HCT116 (cell line): Measurements from ENCODE around the gene UROD. TPM values are rescaled to one million over a fixed set of nuclear protein-coding genes. Genes with fewer than 3 reads are reported as not detected.

Source experiments
- ATAC-seq: fragments of 200-7000 bp; cut with Tn5 transposase; 2 replicates; pipeline ENCODE4 v1.9.1; 2020; ENCODE audit warnings: mild to moderate bottlenecking, moderate library complexity
- BruUV-seq: library from RNA; stranded (reverse); fragments of 400-500 nt; replicated peaks from 2 replicates; lab custom pipeline; 2021; lab: Mats Ljungman, UMichigan
- CTCF ChIA-PET: fragments of 300-600 bp; sonication (Branson Sonifier 250); formaldehyde crosslinking; loops from one replicate; lab custom pipeline; 2021; ENCODE audit warnings: antibody characterized with exemption; lab: Charles Lee
- POLR2A ChIA-PET: fragments of 300-600, 350-600 bp; sonication (Branson Sonifier 250); formaldehyde crosslinking; loops from one replicate; lab custom pipeline; 2021; ENCODE audit warnings: antibody characterized with exemption; lab: Charles Lee
- RAD21 ChIA-PET, 2 experiments: fragments of 300-600 bp; sonication (Branson Sonifier 250); formaldehyde crosslinking; loops; one replicate each; lab custom pipeline; 2023; ENCODE audit warnings: low total read pairs in 2 of 2; ENCODE audit not compliant: uncharacterized antibody in 2 of 2, unreplicated experiment in 2 of 2, low non-redundant PET in 1 of 2; lab: Charles Lee
- DNase-seq: peaks from one replicate; pipeline ENCODE4 v3.0.0-alpha.2; 2010; ENCODE audit warnings: low read depth, low spot score
- H2AFZ ChIP-seq: fragments of 200-600 bp; shearing (Covaris generic), sonication (generic); 2 replicates; pipeline ENCODE4 v1.6.1; 2017; ENCODE audit warnings: low read depth, mixed run types, mixed read lengths, antibody characterized with exemption, low read length; ENCODE audit not compliant: poor library complexity, severe bottlenecking
- H3K27ac ChIP-seq: 2 replicates; pipeline ENCODE4 v1.5.1; 2012; ENCODE audit warnings: low read depth, low read length
- H3K27me3 ChIP-seq: fragments of 200-600 bp; sonication (generic); 2 replicates; pipeline ENCODE4 v1.6.1; 2016; ENCODE audit warnings: mixed run types, low read length, mixed read lengths; ENCODE audit not compliant: insufficient read depth
- H3K36me3 ChIP-seq, 2 experiments: fragments of 200-500 bp in 1 of 2; fragments of 200-600 bp in 1 of 2; sonication (Bioruptor generic) in 1 of 2; sonication (generic) in 1 of 2; 2 replicates each; pipeline versions ENCODE4 v1.5.1 to v1.6.1; 2014 to 2016; ENCODE audit warnings: low read length in 2 of 2, inconsistent platforms in 1 of 2, mixed read lengths in 1 of 2, mixed run types in 1 of 2; ENCODE audit not compliant: insufficient read depth in 2 of 2, control insufficient read depth in 1 of 2
- H3K4me1 ChIP-seq, 2 experiments: fragments of 200-600 bp in 1 of 2; sonication (generic) in 1 of 2; 2 replicates each; pipeline versions ENCODE4 v1.5.1 to v1.6.1; 2012 to 2017; ENCODE audit warnings: low read length in 2 of 2, inconsistent platforms in 1 of 2, mild to moderate bottlenecking in 1 of 2, mixed read lengths in 1 of 2, mixed run types in 1 of 2, moderate library complexity in 1 of 2; ENCODE audit not compliant: insufficient read depth in 2 of 2, control insufficient read depth in 1 of 2
- H3K4me2 ChIP-seq: fragments of 200-600 bp; sonication (generic); 2 replicates; pipeline ENCODE4 v1.6.1; 2017; ENCODE audit warnings: mixed run types, low read length, mixed read lengths
- H3K4me3 ChIP-seq, 2 experiments: fragments of 200-600 bp in 1 of 2; sonication (generic) in 1 of 2; replicated peaks in 1 of 2; 2 replicates each; pipeline ENCODE4 v1.5.1; 2011 to 2016; ENCODE audit warnings: low read length in 2 of 2, control low read depth in 1 of 2, low read depth in 1 of 2, mild to moderate bottlenecking in 1 of 2, mixed read lengths in 1 of 2, mixed run types in 1 of 2
- H3K79me2 ChIP-seq: fragments of 200-600 bp; sonication (generic); 2 replicates; pipeline ENCODE4 v1.6.1; 2017; ENCODE audit warnings: mild to moderate bottlenecking, mixed run types, low read length, moderate library complexity, mixed read lengths; ENCODE audit not compliant: insufficient read depth
- H3K9ac ChIP-seq: fragments of 200-600 bp; sonication (generic); 2 replicates; pipeline ENCODE4 v1.6.1; 2016; ENCODE audit warnings: low read length, mixed read lengths
- H3K9me2 ChIP-seq: fragments of 200-600 bp; sonication (generic), shearing (Covaris generic); 2 replicates; pipeline ENCODE4 v1.6.1; 2017; ENCODE audit warnings: mixed run types, mild to moderate bottlenecking, moderate library complexity; ENCODE audit not compliant: insufficient read depth
- H3K9me3 ChIP-seq, 2 experiments: fragments of 200-500 bp in 1 of 2; fragments of 200-600 bp in 1 of 2; sonication (Bioruptor generic) in 1 of 2; sonication (generic) in 1 of 2; 2 replicates each; pipeline ENCODE4 v1.6.1; 2014 to 2017; ENCODE audit warnings: low read length in 2 of 2, mixed read lengths in 2 of 2, inconsistent platforms in 1 of 2, low read depth in 1 of 2, mild to moderate bottlenecking in 1 of 2, mixed run types in 1 of 2, moderate library complexity in 1 of 2; ENCODE audit not compliant: control insufficient read depth in 1 of 2, insufficient read depth in 1 of 2
- H4K20me1 ChIP-seq: fragments of 200-600 bp; sonication (generic), shearing (Covaris generic); 2 replicates; pipeline ENCODE4 v1.6.1; 2017; ENCODE audit warnings: mixed run types, mild to moderate bottlenecking, moderate library complexity; ENCODE audit not compliant: insufficient read depth
- ATF3 ChIP-seq: IDR thresholded peaks from 2 replicates; pipeline ENCODE4 v1.6.1; 2012
- CBX3 ChIP-seq: IDR thresholded peaks from 2 replicates; pipeline ENCODE4 v1.6.1; 2012; ENCODE audit warnings: low read depth
- CEBPB ChIP-seq: IDR thresholded peaks from 2 replicates; pipeline ENCODE4 v1.6.1; 2012; ENCODE audit warnings: low read depth
- CTCF ChIP-seq, 3 experiments: fragments of 200-600 bp in 1 of 3; sonication (generic) in 1 of 3; IDR thresholded peaks in 2 of 3; conservative IDR thresholded peaks in 1 of 3; 2 replicates each; pipeline ENCODE4 v1.5.1; 2012 to 2017; ENCODE audit warnings: low read depth in 2 of 3, low read length in 2 of 3, antibody characterized with exemption in 1 of 3, borderline replicate concordance in 1 of 3, control low read depth in 1 of 3, mild to moderate bottlenecking in 1 of 3, mixed read lengths in 1 of 3, mixed run types in 1 of 3, moderate library complexity in 1 of 3; ENCODE audit not compliant: insufficient read depth in 1 of 3
- EGR1 ChIP-seq: IDR thresholded peaks from 2 replicates; pipeline ENCODE4 v1.6.1; 2012; ENCODE audit warnings: low read depth
- EZH2 ChIP-seq: fragments of 200-600 bp; sonication (generic); IDR thresholded peaks from 2 replicates; pipeline ENCODE4 v1.6.1; 2017; ENCODE audit warnings: antibody characterized with exemption, mixed run types
- SRF ChIP-seq: IDR thresholded peaks from 2 replicates; pipeline ENCODE4 v1.6.1; 2012; ENCODE audit warnings: low read depth
- TCF7L2 ChIP-seq: IDR thresholded peaks from 2 replicates; pipeline ENCODE4 v1.7.0; 2011; ENCODE audit warnings: borderline replicate concordance, inconsistent platforms; ENCODE audit not compliant: insufficient read depth, insufficient read length; ENCODE audit errors: extremely low read depth
- YY1 ChIP-seq: IDR thresholded peaks from 2 replicates; pipeline ENCODE4 v1.6.1; 2011; ENCODE audit warnings: low read length, low read depth, moderate library complexity, mild to moderate bottlenecking; ENCODE audit not compliant: insufficient replicate concordance; ENCODE audit errors: extremely low read depth
- ZBTB33 ChIP-seq: IDR thresholded peaks from 2 replicates; pipeline ENCODE4 v1.6.1; 2011; ENCODE audit warnings: mild to moderate bottlenecking, low read length, moderate library complexity; ENCODE audit not compliant: insufficient replicate concordance; ENCODE audit errors: extremely low read depth
- ZFX ChIP-seq: fragments of 450-650 bp; IDR thresholded peaks from 2 replicates; pipeline ENCODE4 v1.6.1; 2017
- ZNF274 ChIP-seq: fragments of 200-500 bp; sonication (Bioruptor generic); IDR thresholded peaks from 2 replicates; pipeline ENCODE4 v1.6.1; 2014; ENCODE audit warnings: mild to moderate bottlenecking, low read depth, low read length, inconsistent platforms
- intact Hi-C: fragments of 100-400 bp; cut with micrococcal nuclease; formaldehyde crosslinking; loops from 2 replicates; pipeline ENCODE4 v1.10.0; 2022
- total RNA-seq: library from RNA; stranded (reverse); gene quantifications from one replicate; pipeline ENCODE4 v1.2.1, GENCODE V29; 2021; ENCODE audit not compliant: unreplicated experiment

The UROD gene
- total RNA-seq, 1 experiment from 2014 or later = 73.7 TPM

GRCh38 chr1:45016767-45017166 is 4.7 kb downstream of the UROD start:
- Histone ChIP-seq H3K9me3 (no peaks in the 10 kb centered on the region), H2AFZ (no peak overlapping the region), H3K4me1 (peaks cover 5 to 15% of the 10 kb centered on the region in 2 experiments; a peak in 2 of 4 replicates), H3K79me2 (peaks cover 8% of the 10 kb centered on the region; the same call in 1 of the 2 replicates), H3K9ac (no peak overlapping the region), H3K4me2 (no peak overlapping the region), H3K4me3 (no peak overlapping the region), H3K27ac (no peak overlapping the region), H3K9me2 (no peaks in the 10 kb centered on the region), H4K20me1 (no peaks in the 10 kb centered on the region), H3K27me3 (no peaks in the 10 kb centered on the region), H3K36me3 (no peaks in the 10 kb centered on the region)
- ChIA-PET CTCF (interaction anchor here (4.3 to 11.9 kb wide), 2 partner anchors 283 to 476 kb away, joined by 32 to 214 read pairs; partner anchors contain the start of gene TESK2), RAD21 (interaction anchor here in 1 of 2 experiments (1.0 kb wide), 1 partner anchor 287 kb away, joined by 5 read pairs; no protein-coding TSS in a partner anchor), POLR2A (interaction anchor here (1.2 kb wide), 1 partner anchor 287 kb away, joined by 3 read pairs; no protein-coding TSS in a partner anchor)
- BruUV-seq = no TSS peak
- TF ChIP-seq ATF3 = no peak
- TF ChIP-seq ZFX = no peak
- TF ChIP-seq YY1 = no peak
- TF ChIP-seq EZH2 = no peak
- TF ChIP-seq TCF7L2 = no peak
- no peak for TF ChIP-seq EGR1
- no peak for TF ChIP-seq ZBTB33
- TF ChIP-seq ZNF274 = no peak
- no peak for TF ChIP-seq CEBPB
- TF ChIP-seq SRF = no peak
- no peak for TF ChIP-seq CTCF (IDR thresholded peaks at IDR 0.05 in 2 of 3, conservative IDR thresholded peaks at IDR 0.05 in 1 of 3; ENCODE audit: borderline replicate concordance in 1 of 3, insufficient read depth in 1 of 3, low read depth in 2 of 3, low read length in 2 of 3)
- TF ChIP-seq CBX3 = no peak
- no peak for DNase-seq
- intact Hi-C loops = loop anchor here (10.0 kb wide), 1 partner anchor 888 kb away; no protein-coding TSS in a partner anchor
- no peak for ATAC-seq
